CD4-positive, alpha-beta T cell treated with Interferon gamma for 1 hour (primary cell): ENCODE results near the gene LIPN.
"Not testable (repeated sequence)": the region's sequence is repeated elsewhere in the genome, so short reads cannot be mapped to it uniquely, and the experiment has no call there.

ENCODE experiments used
- DNase-seq: peaks from one replicate; pipeline ENCODE4 v3.0.0-alpha.2; 2020

LIPN gene, protein sequence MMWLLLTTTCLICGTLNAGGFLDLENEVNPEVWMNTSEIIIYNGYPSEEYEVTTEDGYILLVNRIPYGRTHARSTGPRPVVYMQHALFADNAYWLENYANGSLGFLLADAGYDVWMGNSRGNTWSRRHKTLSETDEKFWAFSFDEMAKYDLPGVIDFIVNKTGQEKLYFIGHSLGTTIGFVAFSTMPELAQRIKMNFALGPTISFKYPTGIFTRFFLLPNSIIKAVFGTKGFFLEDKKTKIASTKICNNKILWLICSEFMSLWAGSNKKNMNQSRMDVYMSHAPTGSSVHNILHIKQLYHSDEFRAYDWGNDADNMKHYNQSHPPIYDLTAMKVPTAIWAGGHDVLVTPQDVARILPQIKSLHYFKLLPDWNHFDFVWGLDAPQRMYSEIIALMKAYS

DNA sequence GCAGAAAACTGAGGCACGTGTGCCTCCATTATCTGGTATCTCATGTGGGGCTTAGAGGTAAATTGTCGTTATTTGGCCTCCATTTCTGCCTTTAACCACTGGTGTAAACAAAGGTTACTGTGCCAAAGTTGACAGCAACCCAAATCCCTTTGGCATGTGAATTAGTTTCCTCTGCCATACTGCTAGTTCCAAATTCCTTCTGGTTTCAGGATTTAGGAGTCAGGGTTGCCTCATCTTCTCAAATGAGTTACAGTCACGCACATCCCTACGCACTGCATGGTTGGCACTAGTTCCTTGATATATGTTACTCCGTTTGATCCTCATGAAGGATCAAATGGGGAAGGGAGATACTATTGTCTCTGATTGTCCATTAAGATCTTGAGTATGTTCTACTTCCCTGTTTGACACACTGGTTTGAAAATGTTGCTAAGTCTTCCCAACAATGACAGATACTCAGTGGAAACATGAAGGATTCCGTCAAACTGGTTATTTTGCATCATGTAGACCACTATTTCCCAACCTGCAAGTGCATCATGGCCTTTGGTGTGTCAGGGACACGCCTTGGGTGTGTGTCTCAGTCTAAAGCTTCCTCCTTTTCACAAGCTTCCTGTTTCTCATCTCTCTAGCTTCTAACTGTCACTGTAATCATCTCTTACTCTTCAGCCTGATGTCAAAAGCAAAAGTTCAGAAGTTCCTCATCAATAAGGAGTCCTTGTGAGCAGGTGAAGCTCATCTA, at the start of gene LIPN:
Gene LIPN, plus strand, starts transcription at position 655 of the 736 bp plus-strand sequence. CDS start 1,386 bp downstream, outside the sequence.
- peak; percentile 66 for DNase-seq

DNA sequence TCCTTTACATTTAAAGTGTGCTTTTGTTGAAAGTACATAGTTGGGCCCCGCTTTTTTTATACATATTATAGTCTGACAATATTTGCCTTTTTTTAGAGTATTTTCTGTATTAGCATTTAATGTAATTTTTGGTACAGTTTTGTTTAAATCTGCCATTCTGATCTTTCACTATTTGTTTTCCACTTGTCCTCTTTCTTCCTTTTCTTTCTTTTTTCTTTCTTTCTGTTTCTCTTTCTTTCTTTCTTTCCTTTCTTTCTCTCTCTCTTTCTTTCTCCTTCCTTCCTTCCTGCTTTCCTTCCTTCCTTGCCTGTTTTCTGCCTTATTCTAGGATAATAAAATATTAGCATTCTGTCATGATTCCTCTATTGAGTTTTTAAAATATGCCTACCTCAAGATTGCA, 44.3 kb upstream of the LIPN start:
- no peak for DNase-seq

DNA sequence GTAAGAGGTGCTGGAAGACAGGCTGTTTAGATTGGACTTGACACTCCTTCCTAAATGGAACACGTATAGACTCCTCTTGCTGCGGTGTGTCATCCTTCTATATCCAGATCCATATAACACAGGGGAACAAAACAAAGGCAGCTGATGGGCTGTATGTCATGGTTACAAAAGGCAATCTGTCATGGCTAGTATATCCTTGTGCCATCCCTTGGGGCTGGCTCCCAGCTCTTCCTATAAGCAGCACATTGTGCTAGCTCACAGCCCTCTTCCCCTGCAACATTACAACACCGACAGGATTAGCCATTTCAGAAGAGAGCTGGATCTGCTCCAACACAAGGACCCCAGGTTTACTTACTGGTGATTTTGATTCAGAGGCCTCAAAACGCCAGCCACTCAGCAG, 38.4 kb upstream of the LIPN start:
- no peak for DNase-seq

DNA sequence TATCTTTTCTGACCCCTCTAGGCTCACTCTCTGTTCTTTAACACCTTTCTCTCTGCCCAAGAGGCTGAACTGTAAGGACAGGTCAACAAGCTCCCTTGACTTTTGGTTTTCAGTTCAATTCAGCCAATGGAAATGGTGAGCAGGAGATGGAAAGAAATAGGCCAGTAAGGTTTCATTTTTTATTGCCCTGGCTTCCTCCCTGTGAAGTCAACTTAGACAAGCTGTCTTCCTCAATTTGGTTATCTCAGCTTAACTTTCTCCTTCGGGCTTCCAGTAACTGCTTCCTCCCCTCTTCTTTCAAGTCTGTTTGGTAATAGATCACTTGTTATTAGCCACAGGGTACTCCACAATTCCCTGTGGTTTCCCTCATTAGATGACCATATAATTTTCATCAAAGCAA, 34.0 kb upstream of the LIPN start:
- no peak for DNase-seq

DNA sequence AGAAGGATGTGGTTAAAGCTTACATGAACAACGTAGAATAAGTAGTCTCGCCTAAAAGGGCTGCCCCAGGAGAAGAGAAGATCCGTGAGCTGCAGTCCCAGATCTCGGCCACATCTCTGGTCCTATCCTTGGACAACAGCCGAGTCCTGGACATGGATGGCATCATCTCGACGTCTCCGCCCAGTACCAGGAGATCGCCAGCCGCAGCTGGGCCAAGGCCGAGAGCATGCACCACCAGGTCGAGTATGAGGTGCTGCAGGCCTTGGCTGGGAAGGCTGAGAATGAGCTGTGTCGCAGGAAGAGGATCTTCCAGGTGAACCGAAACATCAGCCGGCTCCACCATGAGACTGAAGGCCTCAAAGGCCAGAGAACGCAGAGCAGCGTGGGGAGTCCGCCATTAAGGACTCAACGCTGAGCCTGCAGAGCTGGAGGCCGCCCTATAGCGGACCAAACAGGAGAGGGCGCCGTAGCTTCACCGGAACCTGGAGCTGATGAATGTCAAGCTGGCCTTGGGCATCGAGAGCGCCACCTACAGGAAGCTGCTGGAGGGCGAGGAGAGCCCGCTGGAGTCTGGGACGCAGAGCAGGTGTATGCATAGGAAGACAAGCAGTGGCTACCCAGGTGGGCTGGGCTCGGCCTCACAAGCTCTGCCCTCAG, 31.6 kb upstream of the LIPN start:
- DNase-seq: no peak

DNA sequence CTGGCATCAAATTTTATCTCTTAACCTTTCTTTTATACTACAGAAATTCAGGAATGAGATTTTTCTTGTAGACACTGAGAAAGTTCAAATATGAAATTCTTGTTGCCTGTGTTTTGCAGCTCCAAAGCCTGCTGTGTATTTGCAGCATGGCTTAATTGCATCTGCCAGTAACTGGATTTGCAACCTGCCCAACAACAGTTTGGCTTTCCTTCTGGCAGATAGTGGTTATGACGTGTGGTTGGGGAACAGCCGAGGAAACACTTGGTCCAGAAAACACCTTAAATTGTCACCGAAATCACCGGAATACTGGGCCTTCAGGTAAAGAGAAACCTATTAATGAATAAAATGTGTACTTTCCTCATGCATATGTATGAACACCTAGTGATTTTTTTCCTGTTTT, 29.0 kb upstream of the LIPN start:
- DNase-seq: no peak

DNA sequence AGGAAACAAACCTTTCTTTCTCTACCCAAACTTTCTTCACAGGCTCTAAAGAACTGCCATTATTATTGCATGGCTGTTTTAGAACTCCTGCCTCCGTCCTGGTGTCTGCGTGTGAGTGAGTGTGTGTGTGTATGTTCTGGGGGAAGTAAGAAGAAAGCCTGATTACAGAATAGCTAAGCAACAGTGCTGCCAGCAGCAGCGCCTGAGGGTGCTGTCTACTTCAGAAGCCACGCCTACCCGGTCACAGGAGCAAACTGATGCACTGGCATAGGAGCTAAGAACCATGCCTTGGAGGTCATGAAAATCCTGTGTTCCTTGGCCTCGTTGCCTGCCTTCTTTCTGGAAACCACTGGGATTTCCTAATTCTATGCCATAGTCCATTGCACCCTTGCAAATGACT, 28.5 kb upstream of the LIPN start:
- peak; percentile 35 for DNase-seq

DNA sequence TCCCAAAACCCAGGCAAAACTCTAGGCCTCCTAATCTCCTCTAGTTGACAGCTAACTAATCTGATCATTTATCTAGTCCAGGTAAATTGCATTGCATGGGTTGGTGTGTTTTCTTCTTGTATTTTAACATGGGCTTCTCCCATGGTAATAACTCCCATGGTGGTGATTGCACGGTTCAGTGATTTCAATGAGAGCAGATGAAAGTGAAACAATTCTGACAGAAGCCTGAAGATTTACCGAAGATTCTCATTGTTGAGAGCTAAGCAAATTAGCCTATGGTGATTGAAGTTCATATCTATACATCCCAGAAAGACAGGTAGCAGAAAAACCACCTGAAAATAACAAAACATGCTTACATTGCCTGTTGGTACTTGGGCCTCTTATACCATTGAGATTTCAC, 26.6 kb upstream of the LIPN start:
- DNase-seq: no peak

DNA sequence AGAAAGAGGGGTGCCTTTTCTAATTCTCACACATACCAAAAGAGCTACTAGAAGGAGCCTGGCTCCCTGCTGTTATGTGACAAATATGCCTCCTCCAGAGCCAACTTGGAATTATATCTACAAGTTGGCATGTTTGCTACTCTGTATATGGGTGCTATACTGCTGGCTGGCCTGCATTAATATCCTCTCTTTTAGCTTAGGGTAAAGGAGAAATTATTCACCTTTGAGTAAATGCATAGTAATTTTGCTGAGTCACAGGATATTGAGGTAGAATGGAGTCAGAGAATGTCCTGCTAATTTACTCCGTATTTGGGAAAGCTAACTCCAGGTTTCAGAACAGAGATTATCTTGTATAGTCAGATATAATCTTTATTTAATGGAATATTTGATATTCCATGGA, 24.2 kb upstream of the LIPN start:
- no peak for DNase-seq

DNA sequence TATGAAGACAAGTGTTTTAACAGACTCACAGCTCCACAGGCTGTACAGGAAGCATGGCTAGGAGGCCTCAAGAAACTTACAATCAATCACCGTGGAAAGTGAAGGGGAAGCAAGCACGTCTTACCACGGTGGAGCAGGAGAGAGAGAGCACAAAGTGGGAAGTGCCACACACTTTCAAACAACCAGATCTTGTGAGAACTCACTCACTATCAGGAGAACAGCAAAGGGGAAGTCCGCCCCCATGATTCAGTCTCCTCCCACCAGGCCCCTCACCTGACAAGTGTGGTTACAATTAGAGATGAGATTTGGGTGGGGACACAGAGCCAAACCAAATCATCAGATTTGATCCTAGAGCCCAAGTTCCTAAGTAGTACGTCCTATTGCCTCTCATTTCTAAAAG, 17.9 kb upstream of the LIPN start:
- DNase-seq: not testable (repeated sequence)

DNA sequence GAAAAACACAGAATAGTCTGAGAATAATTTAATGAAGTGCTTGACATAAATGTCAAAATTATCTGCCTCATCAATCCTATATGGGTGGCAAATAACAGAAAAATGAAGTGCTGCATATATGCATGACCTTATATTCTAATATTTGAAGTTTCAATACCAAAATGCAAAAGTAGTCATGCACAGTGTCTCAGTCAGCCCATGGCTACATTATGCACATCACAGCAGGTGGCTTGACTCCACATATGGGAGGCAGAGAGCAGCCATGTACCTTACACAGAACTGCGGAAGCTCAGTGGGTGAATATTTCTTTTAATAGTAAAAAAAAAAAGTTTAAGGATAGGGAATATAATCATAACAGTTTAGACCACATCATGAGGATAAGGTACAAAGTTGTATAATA, 17.4 kb upstream of the LIPN start:
- no peak for DNase-seq

DNA sequence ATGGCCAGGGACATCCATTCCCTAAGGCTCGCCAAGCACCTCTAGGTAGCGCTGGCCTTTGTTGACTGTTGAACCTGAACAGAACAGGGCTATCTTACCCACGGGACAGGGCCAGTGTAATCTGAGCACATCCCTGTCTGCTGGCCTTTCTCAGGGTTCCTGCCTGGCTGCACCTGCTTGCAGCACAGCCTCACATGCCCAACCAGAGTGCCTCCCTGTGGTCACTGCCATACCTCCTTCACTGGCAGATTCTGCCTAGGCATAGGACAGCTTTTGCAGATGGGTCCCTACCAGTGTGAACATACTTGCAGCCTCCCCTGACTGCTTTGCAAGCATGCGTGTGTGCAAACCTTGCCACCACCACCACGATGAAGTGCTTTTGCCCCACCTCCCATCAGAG, 15.8 kb upstream of the LIPN start:
- no peak for DNase-seq

DNA sequence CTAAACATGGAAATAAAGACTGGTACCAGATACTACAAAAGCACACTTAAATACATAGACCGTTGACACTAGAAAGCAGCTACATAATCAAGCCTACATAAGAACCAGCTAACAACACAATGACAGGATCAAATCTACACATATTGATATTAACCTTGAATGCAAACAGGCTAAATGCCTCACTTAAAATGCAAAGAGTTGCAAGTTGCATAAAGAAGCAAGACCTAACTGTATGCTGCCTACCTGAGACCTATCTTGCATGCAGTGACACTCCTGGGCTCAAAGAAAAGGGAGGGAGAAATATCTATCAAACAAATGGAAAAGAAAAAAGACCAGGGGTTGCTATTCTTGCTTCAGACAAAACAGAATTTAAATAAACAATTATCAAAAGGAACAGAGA, 14.2 kb upstream of the LIPN start:
- DNase-seq: no peak

DNA sequence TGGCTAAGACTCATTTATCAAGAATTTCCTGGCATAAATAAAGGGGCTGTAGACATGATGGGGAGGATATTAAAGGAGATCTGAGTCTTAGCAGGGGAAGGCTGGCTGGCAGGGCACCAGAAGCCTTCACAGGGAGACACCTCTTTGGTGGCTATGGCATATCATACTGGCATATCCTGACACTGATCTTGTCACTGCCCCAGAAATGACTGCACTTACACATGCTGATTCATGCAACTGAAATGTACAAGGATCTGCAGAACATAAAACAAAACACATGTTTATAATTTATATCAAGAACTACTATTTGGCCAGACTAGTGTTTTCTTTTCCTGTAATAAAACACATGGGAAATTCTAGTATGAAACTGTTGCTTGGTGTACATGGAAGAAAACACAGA, 5.5 kb upstream of the LIPN start:
- no peak for DNase-seq

DNA sequence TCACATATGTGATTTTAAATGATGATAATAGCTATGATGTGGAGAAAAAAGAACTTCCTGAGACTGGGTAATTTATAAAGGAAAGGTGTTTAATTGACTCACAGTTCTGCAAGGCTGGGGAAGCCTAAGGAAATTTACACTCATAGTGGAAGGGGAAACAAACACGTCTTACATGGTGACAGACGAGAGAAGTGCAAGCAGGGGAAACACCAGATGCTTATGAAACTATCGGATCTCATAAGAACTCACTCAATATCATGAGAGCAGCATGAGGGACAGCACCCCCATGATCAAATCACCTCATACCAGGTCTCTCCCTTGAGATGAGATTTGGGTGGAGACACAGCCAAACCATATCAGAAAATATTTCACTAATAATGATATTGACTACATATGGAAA, 4.1 kb upstream of the LIPN start:
- DNase-seq: no peak

DNA sequence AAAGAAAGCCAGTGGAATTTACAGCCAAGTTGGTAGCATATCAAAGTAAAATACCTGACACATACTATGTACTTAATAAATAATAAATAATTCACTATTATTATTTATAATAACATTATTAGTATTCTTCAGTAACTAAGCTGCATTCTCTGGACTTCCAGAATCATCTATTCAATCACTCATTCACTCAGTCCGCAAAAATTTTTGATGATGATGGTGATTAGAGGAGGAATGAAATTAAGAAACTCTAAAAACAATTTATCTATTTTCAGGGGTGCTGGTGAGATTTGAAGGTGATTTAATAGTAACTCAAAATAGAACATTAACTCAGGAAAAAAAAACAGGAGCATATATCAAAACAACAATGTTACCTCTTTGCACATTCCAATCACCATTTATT, 3.2 kb upstream of the LIPN start:
- DNase-seq: no peak

DNA sequence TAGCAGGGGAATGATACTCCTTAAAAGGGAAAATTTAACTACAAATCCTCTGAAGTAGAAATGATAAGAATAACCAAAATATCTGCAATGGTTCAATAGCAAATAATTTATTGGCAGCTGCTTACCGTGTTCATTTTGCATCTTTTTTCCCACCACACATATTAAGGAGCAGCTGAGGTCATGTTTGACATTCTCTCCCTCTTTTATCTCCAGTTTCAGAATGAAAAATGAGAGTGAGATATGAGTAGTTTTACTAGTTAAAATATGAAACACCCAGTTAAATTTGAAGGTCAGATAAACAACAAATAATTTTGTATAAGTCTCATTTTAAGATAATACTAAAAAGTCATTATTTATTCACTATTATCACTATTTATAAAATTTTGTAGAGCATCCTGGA, 3.1 kb downstream of the LIPN start:
- no peak for DNase-seq

DNA sequence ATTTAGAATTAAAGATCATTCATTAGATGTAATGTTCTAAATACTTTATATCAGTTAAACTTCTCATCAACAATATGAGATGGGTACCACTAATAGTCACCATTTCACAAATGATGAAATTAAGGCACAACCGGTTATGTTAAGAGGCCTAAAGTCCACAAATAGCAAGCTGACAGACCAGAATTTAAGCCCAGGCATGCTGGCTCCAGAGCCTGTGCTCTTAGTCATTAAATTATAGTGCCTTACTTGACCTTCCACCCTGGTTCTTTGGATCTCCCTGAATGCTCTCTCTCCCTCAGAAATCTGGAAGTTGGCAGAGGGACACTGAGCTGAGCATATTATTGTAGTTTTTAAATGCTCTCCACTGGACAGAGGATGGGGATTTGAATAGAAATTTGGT, 3.6 kb downstream of the LIPN start:
- no peak for DNase-seq

DNA sequence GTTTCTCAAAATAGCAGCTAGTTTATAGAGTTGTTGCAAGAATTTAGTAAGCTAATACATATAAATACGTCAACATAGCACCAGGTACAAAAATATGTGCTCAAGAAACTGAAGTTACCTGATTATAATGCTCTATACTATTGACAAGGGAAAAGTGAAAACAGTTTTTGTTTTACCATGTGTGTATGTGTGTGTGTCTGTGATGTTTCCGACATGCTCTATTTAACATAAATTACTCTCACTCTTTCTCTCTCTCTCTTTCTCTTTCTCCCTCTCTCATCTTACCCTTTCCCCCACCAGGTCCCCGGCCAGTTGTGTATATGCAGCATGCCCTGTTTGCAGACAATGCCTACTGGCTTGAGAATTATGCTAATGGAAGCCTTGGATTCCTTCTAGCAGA, 4.3 kb downstream of the LIPN start:
- no peak for DNase-seq

DNA sequence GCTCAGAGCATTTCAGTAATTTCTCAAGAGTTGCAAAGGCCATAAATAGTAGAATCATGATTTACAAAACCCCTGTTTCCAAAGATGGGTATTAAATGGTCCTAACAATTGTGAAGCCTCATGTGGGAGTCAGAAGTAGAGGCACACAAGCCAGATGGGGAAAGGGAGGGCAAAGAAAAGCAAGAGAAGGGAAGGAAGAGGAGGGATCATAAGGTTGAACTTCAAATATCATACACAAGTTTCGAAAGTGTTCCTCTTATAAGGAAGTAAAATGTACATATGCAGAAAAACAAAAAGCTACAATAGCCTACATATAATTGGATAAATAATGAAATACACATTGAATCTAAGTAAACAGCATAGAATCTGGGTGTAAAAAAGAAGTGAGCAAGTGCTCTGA, 6.0 kb downstream of the LIPN start:
- no peak for DNase-seq

DNA sequence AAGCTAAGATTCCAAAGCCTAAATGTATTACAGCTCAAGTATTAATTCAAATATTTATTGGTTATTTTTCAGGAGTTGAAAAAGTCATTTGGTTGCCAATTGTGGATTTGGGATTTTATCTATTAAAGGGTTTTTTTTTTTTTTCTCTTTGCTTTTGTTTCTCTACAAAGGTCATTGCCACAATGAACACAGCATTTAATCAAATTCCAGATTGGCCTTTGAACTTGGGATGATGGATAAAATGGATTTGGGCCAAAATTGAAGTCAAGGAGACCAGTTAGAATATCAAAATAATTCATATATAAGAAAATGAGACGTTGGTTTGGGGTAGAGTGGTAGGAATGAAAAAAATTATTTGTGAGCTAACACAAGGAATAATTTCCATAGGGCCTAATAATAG, 9.6 kb downstream of the LIPN start:
- DNase-seq: no peak

DNA sequence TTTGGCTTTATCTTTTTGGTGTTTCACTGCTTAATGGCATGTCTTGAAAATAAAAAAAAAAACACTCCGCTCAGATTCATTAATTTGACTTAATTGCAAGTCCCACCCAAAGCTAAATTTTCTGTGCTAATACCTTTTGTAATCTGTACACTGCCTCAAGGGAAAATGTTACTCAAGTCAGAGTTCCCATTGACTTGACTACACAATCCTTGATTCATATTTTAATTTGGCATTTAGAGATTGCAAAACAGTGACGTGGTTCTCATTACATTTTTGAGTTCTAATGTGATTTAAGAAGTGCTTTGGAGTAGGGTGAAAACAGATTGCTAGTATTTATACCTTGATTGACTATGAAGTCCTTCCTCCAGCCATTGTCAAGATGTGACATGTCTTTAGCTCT, 21.4 kb downstream of the LIPN start:
- DNase-seq: no peak

DNA sequence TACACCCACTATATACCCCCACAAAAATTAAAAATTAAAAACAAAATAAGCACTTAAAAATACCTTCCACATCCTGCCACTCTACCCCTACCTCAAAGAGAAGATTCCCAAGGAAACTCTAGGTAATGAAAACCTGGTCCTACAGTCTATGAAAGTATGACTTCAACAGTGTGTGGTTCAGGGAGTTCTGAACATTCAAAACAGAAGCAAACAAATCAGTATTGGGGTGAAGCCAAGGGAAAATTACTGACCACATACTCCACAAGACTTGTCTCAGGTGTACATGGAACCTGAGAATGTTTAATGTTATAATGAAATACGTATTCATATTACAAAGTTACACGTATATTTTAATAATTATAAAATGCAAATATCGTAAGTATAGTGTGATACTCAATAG, 22.4 kb downstream of the LIPN start:
- DNase-seq: no peak

DNA sequence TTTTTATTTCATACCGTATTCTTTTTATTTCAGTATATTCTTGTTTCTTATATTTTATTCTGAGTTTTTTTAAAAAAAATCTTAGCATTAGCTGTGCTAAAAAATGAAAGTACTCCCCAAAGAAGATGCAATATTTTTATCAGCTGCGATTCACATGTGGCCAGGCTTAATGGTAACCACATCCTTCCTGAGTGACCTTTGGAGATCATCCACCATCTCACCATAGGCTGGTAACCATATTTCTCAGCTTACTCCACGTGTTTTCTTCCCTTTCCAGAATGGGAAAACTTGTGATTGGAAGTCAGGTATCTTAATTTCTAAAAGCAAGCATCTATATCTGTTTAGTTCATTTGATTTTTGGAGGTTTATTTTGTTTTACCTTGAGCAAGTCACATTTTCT, 23.9 kb downstream of the LIPN start:
- DNase-seq: no peak
